Hippocampal formation (tissue), 2 donors: ENCODE measurements around the gene TIPIN.
"Not testable (repeated sequence)": the region's sequence is repeated elsewhere in the genome, so short reads cannot be mapped to it uniquely, and the experiment has no call there.

Experiments used
- DNase-seq, 2 donors: peaks; one replicate each; lab custom pipeline; 2025; lab: John Stamatoyannopoulos, UW

Gene TIPIN

GRCh38 chr15:66381376-66381775 is 24.9 kb upstream of the TIPIN start:
- DNase-seq, result not testable (repeated sequence)

GRCh38 chr15:66378814-66379430 is 22.4 kb upstream of the TIPIN start:
- DNase-seq, result no peak

GRCh38 chr15:66374179-66374578 is 17.7 kb upstream of the TIPIN start:
- no peak for DNase-seq

GRCh38 chr15:66369773-66370651 is 13.5 kb upstream of the TIPIN start:
- no peak for DNase-seq

DNA sequence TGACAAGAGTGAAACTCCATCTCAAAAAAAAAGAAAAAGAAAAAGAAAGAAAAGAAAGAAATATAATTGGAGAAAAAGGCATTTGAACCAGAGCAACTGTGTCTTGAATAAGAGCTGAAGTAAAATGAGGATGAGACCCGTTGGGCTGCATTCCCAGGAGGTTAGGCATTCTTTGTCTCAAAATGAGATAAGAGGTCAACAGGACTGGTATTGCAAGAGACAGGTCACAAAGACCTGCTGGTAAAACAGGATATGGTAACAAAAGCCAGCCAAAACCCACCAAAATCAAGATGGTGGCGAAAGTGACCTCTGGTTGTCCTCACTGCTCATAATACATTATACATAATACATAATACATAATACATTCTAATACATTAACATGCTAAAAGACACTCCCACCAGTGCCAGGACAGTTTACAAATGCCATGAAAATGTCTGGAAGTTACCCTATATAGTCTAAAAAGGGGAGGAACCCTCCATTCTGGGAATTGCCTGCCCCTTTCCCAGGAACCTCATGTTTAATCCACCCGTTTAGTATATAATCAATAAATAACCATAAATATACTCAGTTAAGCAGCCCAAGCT is 8.6 kb upstream of the TIPIN start:
- DNase-seq, result no peak

DNA sequence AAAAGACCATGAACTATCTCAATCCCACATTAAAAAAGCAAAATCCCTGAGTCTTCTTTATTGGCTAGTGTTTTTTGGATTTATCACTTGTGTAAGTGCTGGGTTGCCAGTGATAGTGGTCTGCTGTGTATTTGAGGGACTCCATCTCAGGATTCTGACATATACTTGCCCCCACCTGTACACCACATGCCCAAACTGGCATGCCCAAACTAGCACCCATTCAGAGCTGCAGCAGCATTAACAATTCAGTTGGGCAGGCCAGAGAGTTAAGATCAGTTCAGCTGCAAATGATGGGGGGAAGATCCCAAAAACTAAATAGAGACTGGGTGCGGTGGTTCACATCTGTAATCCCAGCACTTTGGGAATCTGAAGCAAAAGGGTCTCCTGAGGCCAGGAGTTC is 6.3 kb upstream of the TIPIN start:
- DNase-seq, result no peak

- DNase-seq, result not testable (repeated sequence)
Observed at GRCh38 chr15:66361745-66362460, 5.4 kb upstream of the TIPIN start.

GRCh38 chr15:66359740-66360139 is 3.3 kb upstream of the TIPIN start:
- DNase-seq, result no peak

DNA sequence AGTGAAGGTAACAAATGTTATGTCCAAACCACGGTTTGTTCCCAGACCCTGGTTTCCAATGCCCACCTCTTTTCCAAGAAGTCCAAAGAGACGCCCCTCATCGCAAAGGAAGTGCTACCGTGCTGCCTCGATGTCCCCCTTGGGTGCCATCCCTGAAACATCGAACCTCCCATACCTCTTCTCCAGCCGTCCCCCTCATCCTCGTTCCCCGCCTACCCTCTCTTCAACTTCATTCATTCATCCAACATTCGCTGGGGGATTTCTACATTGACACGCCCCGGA is 467 bp downstream of the TIPIN start:
- no peak for DNase-seq

- not testable (repeated sequence) for DNase-seq
Observed at GRCh38 chr15:66348530-66348929, 8.0 kb downstream of the TIPIN start.

- no peak for DNase-seq
Observed at GRCh38 chr15:66328771-66329170, 27.7 kb downstream of the TIPIN start.

GRCh38 chr15:66327736-66328135 is 28.7 kb downstream of the TIPIN start:
- DNase-seq, result no peak

DNA sequence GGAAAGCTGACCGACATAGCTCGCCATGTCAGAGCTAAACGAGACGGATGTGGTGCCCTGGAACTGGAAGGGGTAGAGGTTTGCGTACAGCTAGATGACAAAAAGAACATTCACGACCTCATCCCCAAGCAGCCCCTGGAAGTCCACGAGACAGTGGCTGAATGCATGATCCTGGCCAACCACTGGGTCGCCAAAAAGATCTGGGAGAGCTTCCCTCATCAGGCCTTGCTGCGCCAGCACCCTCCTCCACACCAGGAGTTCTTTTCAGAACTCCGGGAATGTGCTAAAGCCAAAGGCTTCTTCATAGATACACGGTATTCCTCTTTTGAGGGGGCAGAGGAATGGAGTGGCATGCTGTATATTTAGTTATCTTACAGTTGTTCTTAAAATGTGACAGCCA is 30.4 kb downstream of the TIPIN start:
- no peak for DNase-seq

DNA sequence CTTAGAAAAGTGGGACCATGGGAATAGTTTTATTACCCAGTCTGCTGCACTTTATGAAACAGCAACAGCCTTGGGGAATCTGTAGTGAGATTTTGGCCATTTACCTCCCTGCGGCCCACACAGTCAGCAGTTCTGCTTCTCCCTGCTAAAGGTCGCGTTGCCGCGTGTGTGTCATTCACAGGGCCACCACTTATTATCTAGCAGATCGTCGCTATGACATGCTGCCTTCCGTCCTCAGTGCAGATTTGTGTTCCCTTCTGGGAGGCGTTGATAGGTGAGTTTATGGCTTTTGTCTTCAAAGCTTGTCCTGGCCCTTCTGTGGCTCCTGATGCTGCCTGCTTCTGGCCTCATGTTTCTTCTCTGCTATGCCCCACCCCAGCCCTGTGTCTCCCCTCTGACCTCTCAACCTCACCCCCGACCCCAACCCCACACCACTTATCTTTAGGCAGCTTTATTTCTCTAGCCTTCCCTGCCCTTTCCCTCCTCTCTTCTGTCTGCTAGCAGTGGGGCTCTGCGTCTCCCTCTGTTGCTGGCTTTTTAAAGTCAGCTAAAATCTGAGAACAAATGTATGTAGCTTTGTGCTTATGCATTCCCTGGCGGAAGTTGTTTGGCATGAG is 33.1 kb downstream of the TIPIN start:
- no peak for DNase-seq

- no peak for DNase-seq
Observed at GRCh38 chr15:66312144-66312543, 44.3 kb downstream of the TIPIN start.

DNA sequence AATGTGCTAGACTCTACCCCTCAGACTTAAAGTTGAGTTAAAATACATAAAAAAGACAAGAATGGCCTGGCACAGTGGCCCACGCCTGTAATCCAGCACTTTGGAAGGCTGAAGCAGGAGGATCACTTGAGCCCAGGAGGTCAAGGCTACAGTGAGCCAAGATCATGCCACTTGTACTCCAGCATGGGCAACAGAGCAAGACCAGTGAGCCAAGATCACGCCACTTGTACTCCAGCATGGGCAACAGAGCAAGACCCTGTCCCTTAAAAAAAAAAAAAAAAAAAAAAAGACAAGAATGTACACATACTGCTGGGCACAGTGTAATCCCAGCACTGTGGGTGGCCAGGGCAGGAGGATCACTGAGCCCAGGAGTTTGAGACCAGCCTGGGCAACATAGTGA is 45.7 kb downstream of the TIPIN start:
- DNase-seq, result no peak

GRCh38 chr15:66309828-66310227 is 46.7 kb downstream of the TIPIN start:
- DNase-seq, result no peak

DNA sequence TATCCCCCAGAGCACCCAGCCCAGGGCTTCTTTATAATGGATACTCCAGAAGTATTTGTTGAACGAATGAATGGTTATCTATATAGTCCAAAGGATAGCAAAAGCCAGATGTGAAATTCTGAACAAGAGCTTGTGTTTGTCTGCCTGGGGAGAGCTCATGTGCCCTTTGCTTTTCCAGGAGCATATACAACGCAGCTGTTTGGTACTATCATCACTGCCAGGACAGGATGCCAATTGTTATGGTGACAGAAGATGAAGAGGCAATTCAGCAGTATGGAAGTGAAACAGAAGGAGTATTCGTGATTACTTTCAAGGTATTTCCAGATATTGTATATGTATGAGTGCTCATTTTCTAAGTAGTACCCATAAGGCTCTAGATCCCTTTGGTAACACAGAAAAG is 48.0 kb downstream of the TIPIN start:
- DNase-seq, result no peak

- no peak for DNase-seq
Observed at GRCh38 chr15:66306381-66306780, 50.1 kb downstream of the TIPIN start.

- DNase-seq, result not testable (repeated sequence)
Observed at GRCh38 chr15:66304425-66304824, 52.1 kb downstream of the TIPIN start.

DNA sequence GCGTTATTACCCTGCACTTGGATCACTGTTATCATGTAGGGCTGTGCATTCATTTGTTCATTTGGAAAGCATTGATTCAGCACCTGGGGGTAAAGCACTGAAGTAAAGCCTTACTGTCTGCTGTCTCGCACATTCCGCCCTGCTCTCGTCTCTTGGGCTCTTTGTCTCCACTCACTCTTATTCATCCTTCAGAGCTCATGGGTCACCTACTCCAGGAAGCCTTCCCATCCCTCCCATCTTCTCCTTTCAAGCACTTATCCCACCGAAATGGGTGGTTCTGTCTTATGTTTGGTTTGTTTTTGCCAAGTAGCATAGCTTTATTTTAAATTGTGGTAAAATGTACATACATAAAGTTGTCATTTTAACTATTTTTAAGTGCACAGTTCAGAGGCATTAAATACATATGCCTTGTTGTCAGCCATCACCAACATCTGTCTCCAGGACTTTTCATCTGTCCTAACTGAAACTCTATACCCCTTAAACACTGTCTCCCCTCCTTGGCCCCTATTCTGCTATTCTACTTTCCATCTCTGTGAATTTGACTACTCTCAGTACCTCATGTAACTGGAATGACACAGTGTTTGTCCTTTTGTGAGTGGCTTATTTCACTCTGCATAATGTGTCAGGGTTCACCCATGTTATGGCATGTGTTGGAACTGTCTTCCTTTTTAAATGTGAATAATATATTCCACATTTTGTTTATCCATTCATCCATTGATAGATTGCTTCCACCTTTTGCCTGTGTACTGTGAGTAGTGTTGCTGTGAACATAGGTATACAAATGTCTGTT is 53.8 kb downstream of the TIPIN start:
- no peak for DNase-seq
